ENCODE measurements around the gene PRDM16. TPM values are rescaled to one million over a fixed set of nuclear protein-coding genes. Genes with fewer than 3 reads are reported as not detected.

Gene PRDM16
- total RNA-seq, 1 donor from 2014 or later = 5.6 TPM

DNA sequence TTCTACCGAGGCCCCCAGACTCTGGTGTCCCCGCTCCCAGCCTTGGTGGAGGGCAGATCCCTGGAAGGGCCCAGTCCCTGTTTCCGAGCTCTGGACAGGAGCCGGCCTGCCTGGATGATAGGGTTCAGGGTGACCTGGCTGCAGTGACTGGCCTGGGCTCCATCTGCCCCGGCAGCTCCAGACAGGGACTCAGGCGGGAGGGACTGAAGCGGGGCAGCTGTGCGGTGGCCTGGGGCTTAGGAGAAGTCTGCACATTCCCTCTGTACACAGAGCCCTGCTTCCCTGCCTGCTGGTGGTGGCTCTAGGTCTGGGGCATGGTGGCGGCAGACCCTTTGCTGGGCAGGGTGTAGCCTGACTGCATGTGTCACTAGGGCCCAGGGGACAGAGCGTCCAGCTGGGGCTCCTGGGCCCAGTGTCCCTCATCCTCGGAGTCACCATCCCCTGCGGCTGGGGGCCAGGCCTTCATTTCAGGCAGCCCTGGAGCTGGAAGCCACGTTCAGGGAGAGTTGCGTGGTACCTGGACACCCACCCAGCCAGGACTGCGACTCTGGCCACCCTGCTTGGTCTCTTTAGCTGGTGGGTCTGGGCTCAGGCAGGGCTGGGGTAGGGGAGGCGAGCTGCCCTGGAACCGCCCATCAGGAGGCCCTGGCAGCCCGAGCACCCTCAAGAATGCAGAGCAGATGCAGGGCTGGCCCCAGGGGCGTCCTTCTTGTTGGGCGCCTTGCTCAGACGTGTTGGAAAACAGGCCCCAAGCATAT is 395.1 kb downstream of the PRDM16 start:
- H3K27me3 ChIP-seq (ENCODE audit: control insufficient read depth, insufficient read depth, low read length) = no peaks in the 10 kb centered on the region
- DNase-seq (ENCODE audit: low read depth) = no peak
- H3K4me3 ChIP-seq (ENCODE audit: low read depth, low read length) = no peak overlapping the region
- TF ChIP-seq CTCF (IDR thresholded peaks at IDR 0.05; ENCODE audit: insufficient read depth, low read length, poor library complexity, severe bottlenecking) = no peak
- no peaks in the 10 kb centered on the region for H3K36me3 ChIP-seq (ENCODE audit: control insufficient read depth, insufficient read depth, low read length)

- Histone ChIP-seq H3K27me3 (ENCODE audit: control insufficient read depth, insufficient read depth, low read length) (no peaks in the 10 kb centered on the region), H3K4me3 (ENCODE audit: low read depth, low read length) (no peak overlapping the region), H3K36me3 (ENCODE audit: control insufficient read depth, insufficient read depth, low read length) (no peaks in the 10 kb centered on the region)
- no peak for DNase-seq (ENCODE audit: low read depth)
- no peak for TF ChIP-seq CTCF (IDR thresholded peaks at IDR 0.05; ENCODE audit: insufficient read depth, low read length, poor library complexity, severe bottlenecking)
These were observed 395.6 kb downstream of the PRDM16 start for GRCh38 chr1:3464649-3465025.

DNA sequence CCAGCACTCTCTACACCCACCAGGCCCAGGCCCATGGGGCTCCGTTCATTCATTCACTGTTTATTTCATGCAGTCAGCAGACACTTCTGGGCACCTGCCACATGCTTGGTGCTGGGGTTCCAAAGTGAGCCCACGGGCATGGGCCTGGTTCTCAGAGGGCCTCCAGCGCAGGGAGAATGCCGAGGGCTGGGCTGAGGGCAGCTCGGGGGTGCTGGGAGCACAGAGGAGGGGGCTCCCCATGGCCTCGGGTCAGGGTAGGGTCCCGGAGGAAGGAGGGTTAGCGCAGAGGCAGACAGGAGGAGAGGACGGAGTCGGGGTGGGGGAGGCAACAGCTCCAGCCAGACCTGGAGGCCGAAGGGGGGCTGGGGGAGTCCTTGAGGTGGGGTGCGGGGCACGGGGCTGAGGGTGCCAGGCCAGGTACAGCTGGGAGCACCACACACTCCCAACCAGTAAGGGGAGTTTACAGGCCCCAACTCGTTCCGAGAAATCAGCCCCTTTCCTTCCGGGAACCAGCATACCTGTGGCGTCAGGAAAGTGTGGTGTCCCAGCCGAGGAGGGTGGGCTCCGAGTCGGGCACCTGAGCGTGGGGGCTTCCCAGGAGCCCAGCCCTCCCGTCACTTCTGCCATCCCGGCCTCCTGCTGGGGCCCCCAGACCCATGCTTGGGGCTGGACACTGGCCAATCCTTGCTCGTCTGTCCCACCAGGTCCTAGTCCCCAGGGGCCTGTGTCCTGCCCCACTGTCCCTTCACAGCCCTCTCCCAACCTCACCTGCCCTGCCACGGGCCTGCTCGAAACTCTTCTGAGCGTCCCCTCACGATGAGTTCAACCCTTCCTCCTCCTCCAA is 396.3 kb downstream of the PRDM16 start:
- H3K36me3 ChIP-seq (ENCODE audit: control insufficient read depth, insufficient read depth, low read length) = no peaks in the 10 kb centered on the region
- H3K27me3 ChIP-seq (ENCODE audit: control insufficient read depth, insufficient read depth, low read length) = no peaks in the 10 kb centered on the region
- no peak overlapping the region for H3K4me3 ChIP-seq (ENCODE audit: low read depth, low read length)
- DNase-seq (ENCODE audit: low read depth) = no peak
- no peak for TF ChIP-seq CTCF (IDR thresholded peaks at IDR 0.05; ENCODE audit: insufficient read depth, low read length, poor library complexity, severe bottlenecking)

DNA sequence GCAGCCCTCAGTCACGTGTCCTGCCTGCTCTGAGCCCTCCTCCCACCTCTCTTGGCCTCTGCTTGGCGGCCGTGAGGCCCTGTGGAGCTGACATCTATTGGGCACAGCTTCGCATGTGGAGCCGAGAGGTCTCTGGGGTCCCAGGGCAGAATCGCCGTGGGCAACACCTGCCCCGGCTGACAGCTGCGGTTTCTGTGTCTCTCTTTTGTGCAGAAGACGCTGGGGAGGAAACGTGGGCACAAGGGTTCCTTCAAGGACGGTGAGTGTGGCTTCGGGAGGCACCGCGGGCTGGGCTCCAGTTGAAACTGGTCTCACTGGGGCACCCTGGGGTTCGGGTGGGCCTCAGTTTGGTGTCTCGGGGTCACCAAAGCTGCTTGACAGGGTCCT is 396.9 kb downstream of the PRDM16 start:
- TF ChIP-seq CTCF (IDR thresholded peaks at IDR 0.05; ENCODE audit: insufficient read depth, low read length, poor library complexity, severe bottlenecking) = no peak
- no peaks in the 10 kb centered on the region for H3K36me3 ChIP-seq (ENCODE audit: control insufficient read depth, insufficient read depth, low read length)
- H3K4me3 ChIP-seq (ENCODE audit: low read depth, low read length) = no peak overlapping the region
- no peak for DNase-seq (ENCODE audit: low read depth)
- H3K27me3 ChIP-seq (ENCODE audit: control insufficient read depth, insufficient read depth, low read length) = no peaks in the 10 kb centered on the region

- no peak for TF ChIP-seq CTCF (IDR thresholded peaks at IDR 0.05; ENCODE audit: insufficient read depth, low read length, poor library complexity, severe bottlenecking)
- no peak overlapping the region for H3K4me3 ChIP-seq (ENCODE audit: low read depth, low read length)
These were observed 397.5 kb downstream of the PRDM16 start for GRCh38 chr1:3466366-3467075.

More at GRCh38 chr1:3466366-3467075, 397.5 kb downstream of the PRDM16 start:
- Histone ChIP-seq H3K36me3 (ENCODE audit: control insufficient read depth, insufficient read depth, low read length) (no peaks in the 10 kb centered on the region), H3K27me3 (ENCODE audit: control insufficient read depth, insufficient read depth, low read length) (no peaks in the 10 kb centered on the region)
- DNase-seq (ENCODE audit: low read depth) = no peak

Data from kidney epithelial cell (primary cell).